Kidney epithelial cell (primary cell): ENCODE data around the gene METTL25. TPM values are rescaled to one million over a fixed set of nuclear protein-coding genes. Genes with fewer than 3 reads are reported as not detected.

Experiments used
- DNase-seq: peaks from one replicate; pipeline ENCODE4 v3.0.0-alpha.2; 2010; ENCODE audit warnings: low read depth
- H3K27me3 ChIP-seq: 2 replicates; pipeline ENCODE4 v1.6.0; 2011; ENCODE audit warnings: low read length; ENCODE audit not compliant: control insufficient read depth, insufficient read depth
- H3K36me3 ChIP-seq: 2 replicates; pipeline ENCODE4 v1.5.1; 2011; ENCODE audit warnings: low read length; ENCODE audit not compliant: control insufficient read depth, insufficient read depth
- H3K4me3 ChIP-seq: 2 replicates; pipeline ENCODE4 v1.5.1; 2011; ENCODE audit warnings: low read depth, mild to moderate bottlenecking, control low read depth, low read length
- total RNA-seq: library from RNA; depleted of rRNA; stranded (reverse); fragments of >200 nt; gene quantifications from 2 replicates; pipeline ENCODE4 v1.2.3, GENCODE V29; 2015
- TF ChIP-seq, protein P1 (sequence below): IDR thresholded peaks from 2 replicates; pipeline ENCODE4 v1.5.1; 2011; ENCODE audit warnings: mild to moderate bottlenecking, moderate library complexity, low read length, control low read depth, inconsistent platforms; ENCODE audit not compliant: insufficient read depth, poor library complexity, severe bottlenecking

Gene METTL25
- total RNA-seq, 1 donor from 2014 or later, result 5.3 TPM

DNA sequence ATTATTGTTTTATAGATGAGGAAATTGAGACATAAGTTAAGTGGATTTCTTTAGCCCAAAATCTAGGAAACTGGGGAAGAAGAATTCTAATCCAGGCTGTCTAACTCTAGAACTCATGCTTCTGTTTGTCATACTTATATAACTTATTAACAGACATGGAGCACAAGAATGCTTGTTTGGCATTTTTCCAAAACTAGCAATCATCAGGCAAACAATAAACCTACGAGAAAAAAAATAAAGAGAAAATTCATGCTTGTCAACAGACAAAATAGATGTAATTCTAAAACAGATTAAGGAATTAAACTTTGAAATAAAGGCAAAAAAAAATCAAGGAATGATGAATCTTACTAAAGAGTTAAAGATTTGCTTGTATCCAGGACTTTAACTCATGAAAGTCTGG lies 103.1 kb downstream of the METTL25 start:
- TF ChIP-seq, protein P1, sequence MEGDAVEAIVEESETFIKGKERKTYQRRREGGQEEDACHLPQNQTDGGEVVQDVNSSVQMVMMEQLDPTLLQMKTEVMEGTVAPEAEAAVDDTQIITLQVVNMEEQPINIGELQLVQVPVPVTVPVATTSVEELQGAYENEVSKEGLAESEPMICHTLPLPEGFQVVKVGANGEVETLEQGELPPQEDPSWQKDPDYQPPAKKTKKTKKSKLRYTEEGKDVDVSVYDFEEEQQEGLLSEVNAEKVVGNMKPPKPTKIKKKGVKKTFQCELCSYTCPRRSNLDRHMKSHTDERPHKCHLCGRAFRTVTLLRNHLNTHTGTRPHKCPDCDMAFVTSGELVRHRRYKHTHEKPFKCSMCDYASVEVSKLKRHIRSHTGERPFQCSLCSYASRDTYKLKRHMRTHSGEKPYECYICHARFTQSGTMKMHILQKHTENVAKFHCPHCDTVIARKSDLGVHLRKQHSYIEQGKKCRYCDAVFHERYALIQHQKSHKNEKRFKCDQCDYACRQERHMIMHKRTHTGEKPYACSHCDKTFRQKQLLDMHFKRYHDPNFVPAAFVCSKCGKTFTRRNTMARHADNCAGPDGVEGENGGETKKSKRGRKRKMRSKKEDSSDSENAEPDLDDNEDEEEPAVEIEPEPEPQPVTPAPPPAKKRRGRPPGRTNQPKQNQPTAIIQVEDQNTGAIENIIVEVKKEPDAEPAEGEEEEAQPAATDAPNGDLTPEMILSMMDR, result no peak
- Histone ChIP-seq H3K36me3 (no peaks in the 10 kb centered on the region), H3K27me3 (no peaks in the 10 kb centered on the region), H3K4me3 (no peak overlapping the region)
- peak; percentile 9 for DNase-seq

DNA sequence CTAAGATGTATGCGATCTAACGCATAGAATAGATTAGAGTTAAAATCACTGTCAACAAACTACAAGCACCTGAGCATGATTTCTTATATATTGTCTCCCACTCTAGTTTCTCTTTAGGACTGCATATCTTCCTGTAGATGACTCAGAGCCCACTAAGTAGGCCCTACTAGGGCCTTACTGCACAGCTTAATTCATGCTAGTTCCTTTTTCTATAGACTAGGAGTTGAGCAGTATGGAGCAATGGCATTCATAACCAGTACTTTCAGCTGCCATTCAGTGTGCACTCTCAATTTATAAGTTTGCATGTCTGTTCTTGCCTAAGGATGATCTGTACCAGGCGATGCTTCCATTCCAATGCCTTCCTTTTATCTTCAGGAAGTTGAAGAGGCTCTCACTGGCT lies 103.5 kb downstream of the METTL25 start:
- no peaks in the 10 kb centered on the region for H3K36me3 ChIP-seq
- no peak overlapping the region for H3K4me3 ChIP-seq
- H3K27me3 ChIP-seq, result no peaks in the 10 kb centered on the region
- no peak for DNase-seq
- TF ChIP-seq, protein P1, result no peak

DNA sequence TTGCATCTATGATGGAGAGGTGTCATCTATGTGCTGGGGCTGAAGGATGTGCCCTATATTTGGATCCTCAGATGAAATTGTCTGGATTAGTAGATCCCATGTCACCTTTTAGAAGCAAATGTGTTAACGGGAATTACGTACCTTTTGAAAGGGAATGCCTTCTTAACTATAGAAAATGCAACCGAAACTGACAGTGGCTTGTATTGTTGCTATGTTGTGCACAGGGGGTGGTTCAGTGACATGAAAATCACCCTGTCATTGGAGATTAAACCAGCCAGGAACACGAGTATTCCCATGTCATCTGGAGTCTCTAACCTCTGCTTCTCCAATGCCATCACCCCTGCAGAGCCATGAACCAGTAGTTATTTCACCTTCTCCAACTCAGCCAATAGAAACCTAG lies 110.2 kb downstream of the METTL25 start:
- no peaks in the 10 kb centered on the region for H3K36me3 ChIP-seq
- no peak overlapping the region for H3K4me3 ChIP-seq
- TF ChIP-seq, protein P1, result no peak
- no peak for DNase-seq
- H3K27me3 ChIP-seq, result no peaks in the 10 kb centered on the region

DNA sequence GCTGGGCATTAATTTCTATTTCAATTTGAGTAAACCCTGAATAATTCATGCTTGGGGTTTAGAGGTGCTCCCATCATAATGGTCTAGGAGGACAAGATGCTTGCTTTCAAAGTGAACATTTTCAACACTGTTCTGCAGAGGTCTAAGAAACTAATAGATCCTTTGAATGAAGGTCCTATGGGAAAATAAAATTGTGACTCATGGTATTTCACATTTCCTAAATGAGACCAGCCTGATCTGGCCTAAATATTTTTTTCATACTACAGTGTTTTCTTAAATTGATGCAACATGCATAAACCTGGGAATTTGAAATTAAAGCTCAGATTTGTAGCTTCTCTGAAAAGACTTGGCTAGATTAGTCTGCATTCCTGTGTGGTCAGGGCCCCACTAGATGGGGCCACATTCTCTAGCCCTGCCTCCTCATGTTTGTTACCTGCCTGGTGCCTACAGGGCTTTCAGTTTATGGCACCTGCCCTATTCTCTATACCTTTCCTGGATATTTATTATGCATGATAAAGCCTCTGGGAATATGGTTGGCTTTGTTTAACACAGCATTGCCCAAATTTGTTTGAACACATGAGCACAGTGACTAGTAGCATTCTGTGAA lies 112.7 kb downstream of the METTL25 start:
- H3K4me3 ChIP-seq, result no peak overlapping the region
- H3K27me3 ChIP-seq, result no peaks in the 10 kb centered on the region
- TF ChIP-seq, protein P1, result no peak
- no peaks in the 10 kb centered on the region for H3K36me3 ChIP-seq
- no peak for DNase-seq

DNA sequence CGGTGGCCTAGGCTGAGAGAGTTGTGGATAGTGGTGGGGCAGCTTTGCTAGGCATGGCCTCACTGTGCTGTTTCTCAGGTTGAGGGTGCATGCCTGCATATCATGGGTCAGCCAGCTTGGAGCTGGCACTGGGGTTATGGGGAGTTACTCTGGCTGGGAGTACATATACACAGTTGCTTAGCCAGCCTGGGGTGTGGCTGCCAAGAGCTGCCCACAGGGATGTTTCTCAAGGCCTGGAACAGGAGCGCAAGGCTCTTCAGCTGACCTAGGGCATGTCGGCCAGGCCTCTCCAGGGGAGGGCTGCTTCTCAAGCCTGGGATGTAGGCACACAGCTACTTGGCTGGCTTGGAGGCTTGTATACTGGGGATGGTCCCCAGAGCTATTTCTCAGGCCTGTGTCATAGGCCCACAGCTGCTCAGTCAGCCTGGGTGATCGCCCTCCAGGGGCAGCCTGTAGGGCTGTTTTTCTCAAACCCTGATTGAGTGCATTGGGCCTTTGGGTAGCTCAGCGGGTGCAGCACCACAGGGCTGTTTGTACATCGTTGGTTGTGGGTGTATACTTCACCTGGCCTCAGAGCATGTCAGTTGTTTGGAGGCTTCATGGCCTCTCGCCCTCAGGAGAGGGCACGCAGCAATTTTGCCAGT lies 114.9 kb downstream of the METTL25 start:
- TF ChIP-seq, protein P1, result no peak
- DNase-seq, result no peak
- no peaks in the 10 kb centered on the region for H3K27me3 ChIP-seq

More for the DNA sequence above, 114.9 kb downstream of the METTL25 start:
- no peaks in the 10 kb centered on the region for H3K36me3 ChIP-seq
- H3K4me3 ChIP-seq, result no peak overlapping the region
